Stimulated activated CD8-positive, alpha-beta memory T cell treated with anti-CD3 and anti-CD28 coated beads, Interleukin-7, amount 100 ng/mL, for 4 hours (primary cell): Measurements from ENCODE around the gene BBOX1.
"Not testable (repeated sequence)": the region's sequence is repeated elsewhere in the genome, so short reads cannot be mapped to it uniquely, and the experiment has no call there.

Source experiments
- DNase-seq, 2 donors: peaks; one replicate each; pipeline ENCODE4 v3.0.0-alpha.2; 2020; ENCODE audit warnings: low read depth in 2 of 2

The BBOX1 gene

GRCh38 chr11:27040302-27041115, at the start of gene BBOX1:
Gene BBOX1, plus strand, starts transcription at chr11:27040815. Its CDS starts 14,616 bp downstream, at chr11:27055431.
- no peak for DNase-seq

DNA sequence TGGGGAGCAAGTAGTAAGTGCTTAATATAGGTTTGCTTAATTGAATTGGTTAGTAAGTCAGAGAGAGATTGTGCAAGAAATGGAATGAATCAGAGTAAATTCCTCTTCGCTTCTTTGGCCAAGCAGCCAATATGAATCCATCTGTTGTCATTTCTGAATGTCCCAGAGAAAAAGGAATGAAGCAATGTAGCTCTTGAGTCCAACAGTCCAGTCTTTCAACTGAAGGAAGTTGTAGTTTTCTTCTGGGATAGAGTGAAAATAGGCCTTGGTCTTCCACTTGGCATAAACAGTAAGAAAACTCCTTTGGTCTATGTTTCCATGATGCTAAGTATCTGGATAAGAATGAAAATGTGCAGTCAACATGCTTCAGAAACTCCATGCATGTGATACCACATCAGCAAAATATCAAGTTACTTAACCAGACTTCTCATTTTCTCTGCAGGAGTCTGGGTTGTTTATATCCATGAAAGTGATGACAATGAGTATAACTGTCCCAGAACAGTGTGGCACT, 48.5 kb upstream of the BBOX1 start:
- DNase-seq, result no peak

DNA sequence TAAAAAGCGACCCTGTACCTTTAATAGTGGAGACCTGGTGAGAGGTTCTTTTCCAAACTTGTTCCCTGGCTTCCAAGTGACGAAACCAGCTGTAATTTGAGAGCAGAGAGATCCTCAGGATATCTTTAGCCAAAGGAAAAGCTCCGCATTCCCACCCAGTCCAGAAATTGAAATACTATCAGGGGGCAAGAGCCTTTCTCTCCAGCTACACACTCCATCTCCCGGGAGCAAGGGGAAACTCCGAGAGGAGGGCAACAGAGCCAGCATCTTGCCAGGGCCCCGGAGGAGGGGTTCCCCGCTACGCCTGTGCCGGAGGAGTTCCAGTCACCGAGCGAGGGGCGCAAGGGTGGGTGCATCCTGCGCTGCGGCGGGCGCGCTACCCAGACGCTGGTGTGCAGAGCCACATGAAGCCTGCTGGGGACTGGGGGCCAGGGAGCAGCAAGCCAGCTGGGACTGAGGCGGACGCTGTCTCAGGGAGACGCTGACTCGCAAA, 46.6 kb upstream of the BBOX1 start, which contains the start of gene FIBIN:
TSS of gene FIBIN (plus strand) at position 148 of the 493 bp plus-strand sequence. CDS start 415 bp downstream, outside the sequence.
- DNase-seq, result no peak

DNA sequence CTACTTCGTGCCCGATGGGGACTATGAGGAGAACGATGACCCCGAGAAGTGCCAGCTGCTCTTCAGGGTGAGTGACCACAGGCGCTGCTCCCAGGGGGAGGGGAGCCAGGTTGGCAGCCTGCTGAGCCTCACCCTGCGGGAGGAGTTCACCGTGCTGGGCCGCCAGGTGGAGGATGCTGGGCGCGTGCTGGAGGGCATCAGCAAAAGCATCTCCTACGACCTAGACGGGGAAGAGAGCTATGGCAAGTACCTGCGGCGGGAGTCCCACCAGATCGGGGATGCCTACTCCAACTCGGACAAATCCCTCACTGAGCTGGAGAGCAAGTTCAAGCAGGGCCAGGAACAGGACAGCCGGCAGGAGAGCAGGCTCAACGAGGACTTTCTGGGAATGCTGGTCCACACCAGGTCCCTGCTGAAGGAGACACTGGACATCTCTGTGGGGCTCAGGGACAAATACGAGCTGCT, 46.0 kb upstream of the BBOX1 start:
- DNase-seq, result no peak

- no peak for DNase-seq
Measured at GRCh38 chr11:26995701-26996460, 44.7 kb upstream of the BBOX1 start.

DNA sequence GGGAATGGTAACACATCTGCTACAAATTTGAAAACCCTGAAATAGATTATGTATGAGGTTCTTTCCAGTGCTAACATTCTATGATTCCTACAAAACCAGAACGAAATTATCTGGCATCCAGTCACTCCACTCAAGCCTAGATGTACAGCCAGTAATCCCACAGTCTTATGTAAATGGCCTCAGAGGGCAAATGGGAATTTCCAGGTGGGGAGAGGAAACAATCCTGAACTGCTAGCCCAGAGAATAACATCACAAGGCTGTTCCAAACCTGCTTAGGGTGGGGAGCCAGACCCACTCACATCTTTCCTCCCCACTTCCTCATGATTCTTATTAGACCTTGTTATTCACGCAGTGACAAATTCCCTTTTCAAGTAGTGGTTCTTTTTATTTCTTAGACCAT, 43.2 kb upstream of the BBOX1 start:
- DNase-seq, result no peak

- DNase-seq, result not testable (repeated sequence)
Measured at GRCh38 chr11:27001136-27001730, 39.4 kb upstream of the BBOX1 start.

- no peak for DNase-seq
Measured at GRCh38 chr11:27002431-27002830, 38.2 kb upstream of the BBOX1 start.

DNA sequence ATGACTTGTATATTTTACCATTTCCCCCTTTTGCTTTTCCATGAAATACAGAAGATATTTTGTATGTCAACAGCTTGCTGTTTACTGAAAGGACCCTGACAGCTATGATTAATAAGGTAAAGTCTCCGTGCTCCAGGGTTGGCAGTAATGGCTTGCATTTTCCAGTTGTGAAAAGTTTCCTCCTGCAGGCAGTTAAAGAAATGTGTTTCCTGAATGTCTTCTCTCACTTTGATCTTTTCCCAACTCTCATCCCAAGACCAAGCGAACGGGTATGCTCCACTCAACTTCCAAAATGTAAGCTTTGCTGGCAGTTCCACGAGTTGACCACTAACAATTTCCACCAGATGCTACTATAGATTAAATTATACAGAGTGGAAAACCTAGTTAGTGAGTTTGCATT, 37.8 kb upstream of the BBOX1 start:
- no peak for DNase-seq

GRCh38 chr11:27004103-27004502, 36.5 kb upstream of the BBOX1 start:
- DNase-seq, result no peak

DNA sequence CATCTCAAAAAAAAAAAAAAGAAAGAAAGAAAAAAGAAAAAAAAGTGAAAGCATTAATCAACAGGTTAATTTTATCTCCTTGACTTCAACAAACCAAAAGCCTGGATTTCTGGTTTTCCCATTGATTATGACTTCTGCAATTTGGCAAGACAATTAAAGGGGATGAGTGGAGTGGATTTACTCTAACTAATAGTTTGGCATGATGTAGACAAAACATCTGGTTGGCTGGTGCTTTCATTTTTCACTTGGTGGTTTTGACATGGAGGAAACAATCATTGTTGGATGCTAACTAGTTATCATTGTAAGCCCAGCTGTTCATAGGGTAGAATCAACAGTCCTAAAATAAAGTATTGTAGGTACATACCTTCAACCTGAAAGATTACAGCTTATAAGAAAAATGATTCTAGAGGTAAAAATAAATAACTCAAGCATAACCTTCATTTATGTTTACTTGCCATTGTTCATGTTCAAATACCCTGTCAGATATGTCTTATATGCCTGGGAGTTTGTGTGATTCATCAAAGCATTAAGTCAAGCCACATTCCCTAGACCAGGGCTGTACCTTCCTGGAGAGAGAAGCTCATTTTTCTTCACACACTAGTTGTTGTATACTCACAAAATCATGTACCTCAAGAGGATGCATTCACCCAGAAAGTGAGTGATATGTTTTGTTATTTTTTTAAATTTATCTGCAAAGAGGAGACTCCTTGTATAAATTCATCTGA, 31.6 kb upstream of the BBOX1 start:
- no peak for DNase-seq

DNA sequence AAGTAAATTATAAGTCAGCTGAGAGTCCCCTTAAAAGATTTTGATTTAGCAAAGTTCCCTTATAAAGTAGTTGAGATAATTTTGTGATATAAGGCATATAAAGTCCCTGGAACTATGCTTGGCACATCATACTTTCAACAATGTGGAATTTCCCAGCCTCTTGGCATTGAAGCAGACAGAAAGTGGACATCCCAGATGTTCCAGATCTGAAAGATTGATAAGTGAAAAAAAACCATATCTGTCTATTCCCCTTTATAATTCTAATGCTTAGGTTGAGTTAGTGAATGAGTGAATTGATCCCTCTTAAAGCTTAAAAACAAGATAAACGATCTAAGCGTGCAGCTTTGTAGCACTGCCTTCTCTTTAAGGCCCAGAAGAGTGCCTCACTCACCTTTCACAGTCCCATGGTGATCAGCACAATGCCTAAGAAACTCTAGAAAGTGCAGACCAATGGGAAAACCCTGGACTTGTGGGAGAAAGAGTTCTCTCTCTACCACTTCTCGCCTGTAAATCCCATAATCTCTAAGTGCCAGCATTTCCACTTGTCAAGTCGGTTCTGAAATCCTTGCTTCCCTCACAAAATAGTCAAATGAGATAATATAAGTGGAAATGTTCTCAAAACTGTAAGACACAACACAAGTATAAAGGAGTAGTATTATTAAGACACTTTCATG, 28.9 kb upstream of the BBOX1 start:
- DNase-seq, result no peak

DNA sequence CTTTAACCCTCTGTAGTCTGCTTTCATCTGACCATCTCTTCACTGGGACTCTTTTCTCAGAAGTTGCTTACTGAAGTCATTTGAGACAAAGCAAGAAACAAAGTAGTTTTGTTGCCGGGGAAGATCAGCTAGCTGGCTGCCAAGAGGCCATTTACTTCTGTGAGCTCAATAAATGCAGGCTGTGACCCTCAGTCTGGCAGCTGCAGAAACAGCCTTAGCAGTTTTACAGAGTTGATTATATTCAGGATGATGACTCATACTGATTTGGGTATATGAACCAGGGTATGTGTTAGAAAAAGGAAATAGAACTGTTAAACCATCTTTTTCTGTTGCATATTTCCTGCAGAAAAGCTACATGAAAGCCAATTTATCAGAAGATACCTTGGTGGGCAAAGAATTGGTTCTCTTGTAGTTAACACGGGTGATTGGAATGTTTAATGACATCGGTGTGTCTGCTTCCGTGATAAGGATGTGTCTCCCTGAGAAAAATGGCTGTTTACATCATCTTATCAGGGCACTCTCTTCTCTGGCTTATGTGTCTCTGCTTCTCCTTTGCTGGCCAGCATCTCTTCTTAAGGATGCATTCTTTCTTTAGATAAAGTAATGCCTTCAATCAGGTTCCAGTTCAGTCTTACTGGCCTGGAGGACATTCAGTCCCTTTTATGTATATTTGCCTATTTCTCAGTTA, 28.2 kb upstream of the BBOX1 start:
- no peak for DNase-seq

DNA sequence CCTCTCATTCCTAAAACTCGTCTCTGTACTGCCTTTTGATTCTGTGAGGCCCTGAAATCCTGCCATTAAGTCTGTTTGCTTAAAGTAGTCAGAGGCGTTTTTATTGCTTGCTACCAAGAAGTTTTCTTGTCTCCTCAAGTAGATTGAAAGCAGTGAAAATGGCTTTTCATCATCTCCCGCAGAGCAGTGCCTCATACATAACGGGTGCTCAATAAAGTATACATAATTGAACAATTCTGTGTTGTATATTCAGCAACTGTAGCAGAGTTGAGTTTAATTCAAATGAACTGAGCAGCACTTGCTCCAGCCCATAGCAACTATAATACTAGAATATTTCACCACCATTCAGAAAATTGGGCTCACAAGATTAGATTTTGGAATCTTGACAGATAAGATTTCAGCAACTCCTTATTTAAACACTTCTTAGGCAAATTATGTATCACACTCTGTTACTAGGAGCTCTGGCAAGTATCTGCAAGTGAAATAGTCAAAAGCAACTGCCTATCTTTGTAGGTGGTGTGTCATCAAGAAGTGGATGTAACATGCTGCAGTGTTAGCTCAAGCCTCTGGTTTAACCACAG, 26.7 kb upstream of the BBOX1 start:
- no peak for DNase-seq

GRCh38 chr11:27018902-27019529, 21.6 kb upstream of the BBOX1 start:
- DNase-seq, result no peak

GRCh38 chr11:27020751-27021150, 19.9 kb upstream of the BBOX1 start:
- no peak for DNase-seq

DNA sequence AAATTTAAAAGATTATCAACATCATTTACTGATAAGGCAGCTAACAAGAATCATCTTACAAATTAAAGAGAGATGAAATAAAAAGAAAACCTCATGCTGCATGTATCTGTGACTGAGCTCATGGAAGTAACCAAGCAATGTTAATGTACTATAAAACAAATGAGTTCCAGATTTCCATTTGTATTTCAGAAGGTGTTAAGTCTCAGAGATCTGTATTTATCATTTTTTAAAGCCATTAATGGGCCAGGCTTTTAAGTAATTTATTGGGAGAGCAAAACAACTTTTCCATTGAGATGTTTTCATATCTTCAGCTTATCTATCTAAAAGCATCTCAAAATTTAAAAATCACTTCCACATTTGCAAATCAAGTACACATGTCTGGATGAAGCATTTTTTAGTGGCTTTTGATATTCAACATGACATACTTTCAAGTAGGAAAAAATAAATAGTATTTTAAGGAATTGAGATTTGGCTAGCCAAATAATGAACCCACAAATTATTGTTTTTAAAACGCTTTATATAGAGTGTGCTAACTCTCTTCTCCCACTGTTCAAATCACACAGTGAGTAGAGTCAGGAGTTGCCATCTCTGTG, 17.9 kb upstream of the BBOX1 start:
- no peak for DNase-seq

DNA sequence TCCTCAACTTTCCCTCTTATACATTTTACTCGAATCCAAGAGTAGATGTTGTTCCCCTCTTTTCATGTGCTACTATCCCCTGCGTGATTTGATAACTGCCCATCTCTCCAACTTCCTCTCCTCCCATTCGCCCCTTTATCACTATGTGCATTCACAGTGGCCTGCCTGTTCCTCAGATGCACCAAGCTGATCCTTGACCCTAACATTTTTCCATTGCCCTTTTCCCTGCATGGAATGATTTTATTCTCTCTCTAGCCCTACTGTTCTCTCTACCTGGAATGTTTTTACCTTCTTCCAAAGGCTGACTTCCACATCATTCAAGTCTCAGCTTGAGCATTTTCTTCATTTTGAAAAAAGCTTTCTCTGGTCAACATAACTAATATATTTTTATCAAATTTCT, 15.8 kb upstream of the BBOX1 start:
- DNase-seq, result no peak
